ENCODE results near the gene BFSP1. TPM values are rescaled to one million over a fixed set of nuclear protein-coding genes. Genes with fewer than 3 reads are reported as not detected.

BFSP1 gene
- total RNA-seq = 9.6 to 14.4 TPM (median 11.7 TPM) in 3 replicates
- long read RNA-seq, transcript BFSP1-202 (8 exons, 2,207 nt) = major isoform, 6 of 8 reads
- long read RNA-seq, partial matches to known transcripts = 0 of 8 reads
- long read RNA-seq, other reads (novel, unspliced or antisense) = 2 of 8 reads

DNA sequence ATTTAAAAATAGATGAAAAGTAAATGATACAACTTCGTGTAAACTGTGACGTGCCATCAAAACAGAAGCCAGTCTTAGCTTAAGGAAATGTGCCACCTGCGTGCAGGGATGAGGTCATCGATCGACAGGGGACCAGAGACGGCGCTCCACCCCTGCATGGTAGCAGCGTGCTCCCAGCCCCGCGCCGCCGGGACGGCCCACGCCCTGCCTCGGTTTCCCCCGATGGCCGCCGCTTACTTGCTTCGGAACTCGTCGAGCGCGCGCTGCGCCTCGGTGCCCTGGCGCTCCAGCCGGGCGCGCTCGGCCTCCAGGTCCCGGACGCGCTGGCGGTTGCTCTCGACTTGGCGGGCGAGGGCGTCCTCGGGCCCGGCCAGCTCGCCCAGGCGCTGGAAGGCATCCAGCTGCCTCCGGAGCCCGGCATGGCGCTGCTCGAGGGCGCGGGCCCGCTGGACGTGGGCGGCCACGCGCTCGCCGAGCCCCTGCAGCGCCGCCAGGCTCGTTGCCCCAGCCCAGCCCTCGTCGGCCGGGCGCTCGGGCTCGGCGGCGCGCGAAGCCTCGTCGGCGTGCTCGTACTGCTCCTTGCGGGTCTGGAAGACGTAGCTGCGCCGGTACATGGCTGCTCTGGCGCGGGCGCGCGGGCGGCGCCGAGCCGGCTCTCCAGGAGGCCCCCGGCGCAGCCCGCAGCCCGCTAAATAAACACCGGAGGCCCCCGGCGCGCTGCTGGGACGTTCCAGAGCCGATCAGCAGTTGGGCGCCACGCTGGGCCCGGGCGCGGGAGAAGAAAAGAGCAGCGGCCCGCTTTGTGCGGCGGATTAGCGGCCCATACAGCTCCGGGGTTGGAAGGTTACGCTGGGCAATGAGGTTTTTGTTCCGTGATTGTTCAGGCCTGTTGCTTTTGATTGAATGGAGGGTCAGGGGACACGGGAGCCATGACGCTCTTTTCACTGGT lies at the start of gene BFSP1:
TSS of gene BFSP1 (minus strand) at position 664 of the 949 bp plus-strand sequence. CDS start at position 614, 50 bp downstream.
- H3K27me3 Mint-ChIP-seq (ENCODE audit: low read depth) = no peaks in the 10 kb centered on the region
- peak; percentile 26 for TF ChIP-seq CTCF (IDR thresholded peaks at IDR 0.05)
- H3K4me3 Mint-ChIP-seq (ENCODE audit: unreplicated experiment) = peak within 1 kb of the TSS; percentile 83
- H3K36me3 Mint-ChIP-seq (ENCODE audit: low read depth) = no peaks in the 10 kb centered on the region
- no peak for DNase-seq (ENCODE audit: low spot score)
- peaks cover 24% of the 10 kb centered on the region for H3K4me1 Mint-ChIP-seq (ENCODE audit: low read depth)
- H3K27ac Mint-ChIP-seq (ENCODE audit: unreplicated experiment) = peak within 1 kb of the TSS; percentile 94
- no peaks in the 10 kb centered on the region for H3K9me3 Mint-ChIP-seq (ENCODE audit: low read depth)

- Mint-ChIP-seq H3K27ac (ENCODE audit: unreplicated experiment) (peak overlapping the region; percentile 56), H3K4me3 (ENCODE audit: unreplicated experiment) (peak overlapping the region; percentile 11)
Observed at GRCh38 chr20:17580895-17581294, 49.7 kb upstream of the BFSP1 start.

DNA sequence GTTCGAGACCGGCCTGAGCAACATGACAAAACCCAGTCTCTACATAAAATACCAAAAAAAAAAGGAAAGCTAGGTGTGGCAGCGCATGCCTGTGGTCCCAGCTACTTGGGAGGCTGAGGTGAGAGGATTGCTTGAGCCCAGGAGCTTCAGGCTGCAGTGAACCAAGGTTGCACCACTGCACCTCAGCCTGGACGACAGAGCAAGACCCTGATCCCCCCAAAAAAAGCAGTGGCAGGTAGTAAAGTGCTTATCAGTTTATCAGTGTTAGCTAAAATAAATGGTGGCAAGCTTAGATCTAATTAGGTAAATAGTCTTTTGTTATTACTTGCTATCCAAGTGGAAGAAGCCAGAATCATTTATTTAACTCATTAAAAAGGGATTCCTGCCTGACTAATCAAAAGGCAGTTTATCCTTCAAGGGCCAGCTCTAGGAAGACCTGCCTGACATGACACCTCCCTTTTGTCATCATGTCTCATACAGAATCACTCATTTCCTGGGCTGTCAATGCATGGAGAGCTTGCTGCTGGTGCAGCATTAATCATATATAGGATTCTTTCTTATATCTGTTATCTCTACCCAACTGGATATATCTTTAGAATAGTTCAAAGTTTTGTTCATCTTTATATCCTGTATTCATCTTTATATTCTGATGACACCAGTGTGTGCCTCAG lies 48.3 kb upstream of the BFSP1 start:
- Mint-ChIP-seq H3K27me3 (ENCODE audit: low read depth) (no peaks in the 10 kb centered on the region), H3K27ac (ENCODE audit: unreplicated experiment) (peak overlapping the region; percentile 85), H3K4me1 (ENCODE audit: low read depth) (peaks cover 86% of the 10 kb centered on the region), H3K36me3 (ENCODE audit: low read depth) (peaks cover 27% of the 10 kb centered on the region), H3K4me3 (ENCODE audit: unreplicated experiment) (no peak overlapping the region), H3K9me3 (ENCODE audit: low read depth) (no peaks in the 10 kb centered on the region)
- DNase-seq (ENCODE audit: low spot score) = no peak
- no peak for TF ChIP-seq CTCF (IDR thresholded peaks at IDR 0.05)

More at GRCh38 chr20:17580895-17581294, 49.7 kb upstream of the BFSP1 start:
- no peak for TF ChIP-seq CTCF (IDR thresholded peaks at IDR 0.05)
- Mint-ChIP-seq H3K9me3 (ENCODE audit: low read depth) (no peaks in the 10 kb centered on the region), H3K4me1 (ENCODE audit: low read depth) (peaks cover 85% of the 10 kb centered on the region), H3K27me3 (ENCODE audit: low read depth) (no peaks in the 10 kb centered on the region), H3K36me3 (ENCODE audit: low read depth) (peaks cover 19% of the 10 kb centered on the region)
- no peak for DNase-seq (ENCODE audit: low spot score)

- TF ChIP-seq CTCF (IDR thresholded peaks at IDR 0.05) = no peak
- Mint-ChIP-seq H3K4me1 (ENCODE audit: low read depth) (peaks cover 82% of the 10 kb centered on the region), H3K36me3 (ENCODE audit: low read depth) (peaks cover 37% of the 10 kb centered on the region), H3K27ac (ENCODE audit: unreplicated experiment) (peak overlapping the region; percentile 85), H3K9me3 (ENCODE audit: low read depth) (no peaks in the 10 kb centered on the region), H3K4me3 (ENCODE audit: unreplicated experiment) (peak overlapping the region; percentile 86), H3K27me3 (ENCODE audit: low read depth) (no peaks in the 10 kb centered on the region)
- DNase-seq (ENCODE audit: low spot score) = no peak
Observed at GRCh38 chr20:17576215-17576614, 45.0 kb upstream of the BFSP1 start.

DNA sequence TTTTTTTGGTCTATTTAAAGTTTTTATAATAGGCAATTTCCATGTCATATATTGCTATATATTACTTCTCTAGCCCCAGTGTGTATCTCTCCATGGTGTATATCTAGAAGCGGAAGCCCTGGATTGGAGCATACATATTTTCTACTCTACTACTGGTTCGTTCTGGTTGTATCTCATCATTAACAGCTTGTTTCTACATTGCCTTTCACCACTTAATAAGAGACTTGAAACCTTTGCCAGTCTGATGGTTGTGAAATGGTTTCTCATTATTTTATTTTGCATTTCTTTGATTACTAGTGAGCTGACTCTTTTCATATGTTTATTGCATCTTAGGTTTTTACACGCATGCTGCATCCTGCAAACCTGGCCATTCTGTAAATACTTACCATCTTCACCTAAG lies 42.3 kb upstream of the BFSP1 start:
- no peak for TF ChIP-seq CTCF (IDR thresholded peaks at IDR 0.05)
- H3K27me3 Mint-ChIP-seq (ENCODE audit: low read depth) = no peaks in the 10 kb centered on the region
- peak overlapping the region; percentile 85 for H3K27ac Mint-ChIP-seq (ENCODE audit: unreplicated experiment)
- no peaks in the 10 kb centered on the region for H3K9me3 Mint-ChIP-seq (ENCODE audit: low read depth)
- H3K4me3 Mint-ChIP-seq (ENCODE audit: unreplicated experiment) = peak overlapping the region; percentile 86
- H3K4me1 Mint-ChIP-seq (ENCODE audit: low read depth) = peaks cover 61% of the 10 kb centered on the region
- no peak for DNase-seq (ENCODE audit: low spot score)
- peaks cover 35% of the 10 kb centered on the region for H3K36me3 Mint-ChIP-seq (ENCODE audit: low read depth)
